OCI-LY7 (cell line): ENCODE data around the gene KLK15. TPM values are rescaled to one million over a fixed set of nuclear protein-coding genes. Genes with fewer than 3 reads are reported as not detected.

Experiments
- BruUV-seq: library from RNA; stranded (reverse); fragments of 400-500 nt; replicated peaks from 2 replicates; lab custom pipeline; 2021; lab: Mats Ljungman, UMichigan
- CTCF ChIA-PET: fragments of 300-600 bp; sonication (Branson Sonifier 250); formaldehyde crosslinking; loops from one replicate; lab custom pipeline; 2022; ENCODE audit warnings: antibody characterized with exemption; ENCODE audit not compliant: unreplicated experiment; lab: Charles Lee
- POLR2A ChIA-PET: fragments of 300-600 bp; sonication (Branson Sonifier 250); formaldehyde crosslinking; loops from one replicate; lab custom pipeline; 2022; ENCODE audit warnings: antibody characterized with exemption; lab: Charles Lee
- DNase-seq: peaks from one replicate; pipeline ENCODE4 v3.0.0-alpha.2; 2015; ENCODE audit warnings: low spot score
- H2AFZ ChIP-seq: fragments of 200-600 bp; sonication (generic), shearing (Covaris generic); 2 replicates; pipeline ENCODE4 v1.6.1; 2014; ENCODE audit warnings: mild to moderate bottlenecking, antibody characterized with exemption, low read length, moderate library complexity
- H3K27ac ChIP-seq: fragments of 200-600 bp; sonication (generic); 2 replicates; pipeline ENCODE4 v1.5.1; 2014; ENCODE audit warnings: mixed run types, low read depth, mild to moderate bottlenecking, moderate library complexity, low read length, inconsistent platforms; ENCODE audit not compliant: poor library complexity, severe bottlenecking
- H3K36me3 ChIP-seq: fragments of 200-600 bp; sonication (generic); 2 replicates; pipeline ENCODE4 v1.6.1; 2014; ENCODE audit warnings: mild to moderate bottlenecking, antibody characterized with exemption, low read length, moderate library complexity, mixed read lengths; ENCODE audit not compliant: insufficient read depth
- H3K4me1 ChIP-seq: fragments of 200-600 bp; sonication (generic); 2 replicates; pipeline ENCODE4 v1.5.1; 2014; ENCODE audit warnings: mild to moderate bottlenecking, low read length; ENCODE audit not compliant: insufficient read depth, poor library complexity, severe bottlenecking
- H3K4me2 ChIP-seq: fragments of 200-600 bp; sonication (generic); 2 replicates; pipeline ENCODE4 v1.6.1; 2014; ENCODE audit warnings: mild to moderate bottlenecking, low read length
- H3K4me3 ChIP-seq: fragments of 200-600 bp; sonication (generic); 2 replicates; pipeline ENCODE4 v1.5.1; 2014; ENCODE audit warnings: mild to moderate bottlenecking, low read depth, low read length; ENCODE audit not compliant: poor library complexity, severe bottlenecking
- H3K79me2 ChIP-seq: fragments of 200-600 bp; sonication (generic); 2 replicates; pipeline ENCODE4 v1.6.1; 2016; ENCODE audit warnings: low read depth, mild to moderate bottlenecking, low read length, moderate library complexity, mixed read lengths; ENCODE audit not compliant: insufficient read depth
- H3K9me2 ChIP-seq: fragments of 200-600 bp; sonication (generic); 2 replicates; pipeline ENCODE4 v1.6.1; 2016; ENCODE audit warnings: mild to moderate bottlenecking, low read length, mixed read lengths; ENCODE audit not compliant: insufficient read depth
- H3K9me3 ChIP-seq: fragments of 200-600 bp; sonication (generic); 2 replicates; pipeline ENCODE4 v1.6.1; 2014; ENCODE audit warnings: mild to moderate bottlenecking, mixed run types, low read length, mixed read lengths
- H4K20me1 ChIP-seq: fragments of 200-600 bp; sonication (generic); 2 replicates; pipeline ENCODE4 v1.6.1; 2014; ENCODE audit warnings: mild to moderate bottlenecking, antibody characterized with exemption, low read length, moderate library complexity, mixed read lengths; ENCODE audit not compliant: insufficient read depth
- CTCF ChIP-seq: fragments of 200-600 bp; sonication (generic); conservative IDR thresholded peaks from 2 replicates; pipeline ENCODE4 v1.5.1; 2014; ENCODE audit warnings: mild to moderate bottlenecking, antibody characterized with exemption, low read length, moderate library complexity, mixed read lengths
- EZH2phosphoT487 ChIP-seq: fragments of 200-600 bp; sonication (generic); IDR thresholded peaks from 2 replicates; pipeline ENCODE4 v1.6.1; 2018; ENCODE audit warnings: low read depth, borderline replicate concordance, mild to moderate bottlenecking, mixed run types, antibody characterized with exemption, low read length, moderate library complexity, mixed read lengths
- intact Hi-C: fragments of 100-400 bp; cut with micrococcal nuclease; formaldehyde crosslinking; loops from one replicate; pipeline ENCODE4 v1.10.0; 2022; ENCODE audit not compliant: unreplicated experiment
- total RNA-seq, 2 experiments: library from RNA; depleted of rRNA in 1 of 2; stranded (reverse); fragments of >200 nt in 1 of 2; shearing (Covaris generic) in 1 of 2; gene quantifications; 2 replicates each; pipeline ENCODE4 v1.2.3, GENCODE V29; 2014 to 2022

KLK15 gene
- total RNA-seq, 2 experiments from 2014 or later, result not detected

- no TSS peak for BruUV-seq
- Histone ChIP-seq H3K36me3 (no peaks in the 10 kb centered on the region), H3K27ac (no peak overlapping the region), H4K20me1 (no peaks in the 10 kb centered on the region), H3K4me2 (no peak overlapping the region), H3K4me3 (no peak overlapping the region), H3K4me1 (peaks cover 30% of the 10 kb centered on the region), H2AFZ (no peak overlapping the region), H3K9me2 (no peaks in the 10 kb centered on the region), H3K79me2 (no peaks in the 10 kb centered on the region), H3K9me3 (no peaks in the 10 kb centered on the region)
- CTCF ChIA-PET, result no interaction called here
- TF ChIP-seq EZH2phosphoT487 (no peak), CTCF (no peak)
- no peak for DNase-seq
- POLR2A ChIA-PET, result no interaction called here
- intact Hi-C loops, result no loop called here
These were observed 10.6 kb downstream of the KLK15 start for GRCh38 chr19:50822661-50823208.

- H3K4me1 ChIP-seq, result peaks cover 30% of the 10 kb centered on the region
- ChIA-PET POLR2A (no interaction called here), CTCF (no interaction called here)
These were observed 11.8 kb downstream of the KLK15 start for GRCh38 chr19:50821622-50822021.

More at GRCh38 chr19:50821622-50822021, 11.8 kb downstream of the KLK15 start:
- H3K4me3 ChIP-seq, result no peak overlapping the region
- no peaks in the 10 kb centered on the region for H4K20me1 ChIP-seq
- H3K36me3 ChIP-seq, result no peaks in the 10 kb centered on the region
- no peaks in the 10 kb centered on the region for H3K9me2 ChIP-seq
- TF ChIP-seq CTCF (no peak), EZH2phosphoT487 (no peak)
- intact Hi-C loops, result no loop called here
- no peaks in the 10 kb centered on the region for H3K79me2 ChIP-seq
- no peak overlapping the region for H2AFZ ChIP-seq
- DNase-seq, result no peak
- H3K27ac ChIP-seq, result no peak overlapping the region
- no peak overlapping the region for H3K4me2 ChIP-seq
- no TSS peak for BruUV-seq
- no peaks in the 10 kb centered on the region for H3K9me3 ChIP-seq
